K562 (cell line): ENCODE data around the gene PACSIN1. TPM values are rescaled to one million over a fixed set of nuclear protein-coding genes. Genes with fewer than 3 reads are reported as not detected.
A peak's percentile ranks its signal among the peaks of the same experiment; 100 is the strongest.

Experiments used
- ARID1B ChIP-seq: fragments of 450-650 bp; IDR thresholded peaks from 2 replicates; pipeline ENCODE4 v1.6.1; 2016; ENCODE audit warnings: antibody characterized with exemption, mild to moderate bottlenecking, inconsistent platforms
- CBFA2T3 ChIP-seq: fragments of 450-650 bp; IDR thresholded peaks from 2 replicates; pipeline ENCODE4 v1.6.1; 2017
- COPS2 ChIP-seq: fragments of 450-650 bp; conservative IDR thresholded peaks from 2 replicates; pipeline ENCODE4 v1.6.1; 2016; ENCODE audit warnings: mild to moderate bottlenecking, moderate library complexity
- EHMT2 ChIP-seq: fragments of 450-650 bp; IDR thresholded peaks from 2 replicates; pipeline ENCODE4 v1.6.1; 2018; ENCODE audit warnings: antibody characterized with exemption
- HDAC6 ChIP-seq: IDR thresholded peaks from 2 replicates; pipeline ENCODE4 v1.6.1; 2012; ENCODE audit warnings: low read depth, mild to moderate bottlenecking, control low read depth, inconsistent platforms, low read length, moderate library complexity
- JUND ChIP-seq, 2 experiments: IDR thresholded peaks; 2 replicates in 1 of 2; 3 replicates in 1 of 2; pipeline ENCODE4 v1.6.1; 2011; ENCODE audit warnings: borderline replicate concordance in 2 of 2, low read depth in 2 of 2, low read length in 2 of 2, improper control_type of control experiment in 1 of 2, missing biosample characterization in 1 of 2, missing genetic modification characterization in 1 of 2, missing genetic modification reagents in 1 of 2
- NFE2L1 ChIP-seq: fragments of 450-650 bp; IDR thresholded peaks from 2 replicates; pipeline ENCODE4 v1.6.1; 2016; ENCODE audit warnings: missing genetic modification characterization, low read depth, mild to moderate bottlenecking, missing compliant biosample characterization, moderate library complexity, borderline replicate concordance
- NR2C2 ChIP-seq, 2 experiments: fragments of 200-800 bp in 1 of 2; sonication (Bioruptor generic) in 1 of 2; sonication (generic) in 1 of 2; formaldehyde crosslinking in 1 of 2; IDR thresholded peaks; 2 replicates each; pipeline versions ENCODE4 v1.6.1 to v1.8.0; 2016 to 2022; ENCODE audit warnings: mild to moderate bottlenecking in 1 of 2, missing compliant biosample characterization in 1 of 2, missing genetic modification characterization in 1 of 2, missing genetic modification reagents in 1 of 2
- PML ChIP-seq: IDR thresholded peaks from 2 replicates; pipeline ENCODE4 v1.6.1; 2012; ENCODE audit warnings: low read length, inconsistent platforms
- POLR3G ChIP-seq: IDR thresholded peaks from 2 replicates; pipeline ENCODE4 v1.6.1; 2011; ENCODE audit not compliant: insufficient read length, insufficient replicate concordance; ENCODE audit errors: extremely low read depth
- PTTG1 ChIP-seq: fragments of 450-650 bp; IDR thresholded peaks from 2 replicates; pipeline ENCODE4 v1.6.1; 2016; ENCODE audit warnings: low read depth, mild to moderate bottlenecking, missing genetic modification characterization, missing compliant biosample characterization
- TAL1 ChIP-seq: fragments of 450-650 bp; IDR thresholded peaks from 2 replicates; pipeline ENCODE4 v1.6.1; 2016; ENCODE audit warnings: mild to moderate bottlenecking
- TCF3 ChIP-seq: sonication (generic); formaldehyde crosslinking; IDR thresholded peaks from 2 replicates; pipeline ENCODE4 v1.4.0; 2020; ENCODE audit warnings: mild to moderate bottlenecking, missing genetic modification reagents
- ZNF140 ChIP-seq: fragments of 250-450 bp; sonication (Bioruptor Pico); IDR thresholded peaks from 2 replicates; pipeline ENCODE4 v1.8.0; 2021; ENCODE audit warnings: moderate library complexity, mild to moderate bottlenecking, inconsistent platforms
- ZNF263 ChIP-seq: sonication (generic); formaldehyde crosslinking; IDR thresholded peaks from 2 replicates; pipeline ENCODE4 v1.8.0; 2022; ENCODE audit warnings: mild to moderate bottlenecking, missing genetic modification reagents, borderline replicate concordance
- ZNF766 ChIP-seq: fragments of 200-800 bp; sonication (Bioruptor generic); conservative IDR thresholded peaks from 2 replicates; pipeline ENCODE4 v1.6.1; 2016; ENCODE audit warnings: missing genetic modification characterization, missing compliant biosample characterization
- ZNF778 ChIP-seq: fragments of 450-650 bp; formaldehyde crosslinking; IDR thresholded peaks from 2 replicates; pipeline ENCODE4 v1.4.0; 2020; ENCODE audit warnings: mild to moderate bottlenecking, moderate library complexity
- polyA plus RNA-seq, 8 experiments: library from polyadenylated mRNA; depleted of rRNA in 4 of 8; stranded (reverse) in 5 of 8; unstranded in 3 of 8; fragments of >200 nt; fragmentation: Nextera tagmentation in 2 of 8; fragmentation: Illumina TruSeq in 1 of 8; extraction: Ambion mirVana in 2 of 8; extraction: Trizol in 1 of 8; gene quantifications; 2 replicates each; pipeline versions ENCODE4 v1.2.1 to v1.2.3, GENCODE V29; 2011 to 2014; ENCODE audit warnings: inconsistent platforms in 1 of 8, missing spikeins in 1 of 8
- total RNA-seq, 7 experiments: library from RNA; depleted of rRNA in 6 of 7; stranded (reverse); fragments of >200 nt in 6 of 7; fragmentation: Illumina TruSeq in 2 of 7; extraction: Trizol in 2 of 7; gene quantifications; 2 replicates each; pipeline versions ENCODE4 v1.2.1 to v1.2.3, GENCODE V29; 2011 to 2021; ENCODE audit warnings: low replicate concordance in 1 of 7
- TF ChIP-seq, protein P1 (sequence below): fragments of 250-450 bp; sonication (Bioruptor Pico); IDR thresholded peaks from 2 replicates; pipeline ENCODE4 v1.5.0; 2021; ENCODE audit warnings: mild to moderate bottlenecking, borderline replicate concordance
- TF ChIP-seq, protein P2 (sequence below): fragments of 250-450 bp; sonication (Bioruptor Pico); IDR thresholded peaks from 2 replicates; pipeline ENCODE4 v1.8.0; 2022; ENCODE audit warnings: inconsistent platforms, mild to moderate bottlenecking, moderate library complexity, borderline replicate concordance
- TF ChIP-seq, protein P3 (sequence below): fragments of 450-650 bp; IDR thresholded peaks from 2 replicates; pipeline ENCODE4 v1.6.1; 2017; ENCODE audit warnings: antibody characterized with exemption, mild to moderate bottlenecking

Gene PACSIN1
- total and polyA plus RNA-seq, 9 of the 15 experiments (the other 6 are each of a cell fraction or from before 2014, with no cell fraction given): 0.01 to 1.7 (median 0.45) TPM

DNA sequence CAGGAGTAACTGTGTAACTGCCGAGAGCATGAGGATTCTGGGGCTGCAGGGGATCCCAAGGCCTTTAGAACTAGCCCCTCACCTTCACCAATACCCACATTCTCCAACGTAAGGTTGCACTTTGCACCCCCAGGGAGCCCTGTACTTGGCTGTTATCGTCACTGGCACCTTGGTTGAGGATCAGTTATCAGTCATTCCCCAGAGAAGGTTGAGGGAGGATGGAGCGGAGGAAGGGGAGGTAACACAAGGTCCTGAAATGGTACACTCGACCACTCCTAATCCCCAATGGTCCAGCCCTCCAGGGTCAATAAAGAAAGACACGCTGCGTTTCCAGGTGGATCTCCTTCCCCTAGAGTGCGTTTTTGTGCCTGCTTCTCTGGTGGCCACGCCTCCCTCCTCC lies 91.4 kb downstream of the PACSIN1 start (continued):
- TF ChIP-seq ZNF766 (CRISPR knock-in tag) (no peak), TCF3 (CRISPR knock-in tag) (peak; percentile 89), CBFA2T3 (peak; percentile 91), PML (peak; percentile 42; the same call in 1 of the 2 replicates), POLR3G (no peak), TAL1 (peak; percentile 84), NR2C2 (CRISPR knock-in tag; IDR thresholded peaks at IDR 0.05) (no peak), NR2C2 (tag; IDR thresholded peaks at IDR 0.05) (no peak), JUND (IDR thresholded peaks at IDR 0.05; ENCODE audit: borderline replicate concordance, low read depth, low read length) (no peak; the same call in 1 of the 2 replicates), JUND (tag; IDR thresholded peaks at IDR 0.05; ENCODE audit: borderline replicate concordance, low read depth, low read length) (no peak), ZNF778 (no peak), ZNF263 (CRISPR knock-in tag) (peak; percentile 90), EHMT2 (0 out of 2 replicates have a peak, but pooled peaks have one; percentile 62), ZNF140 (CRISPR knock-in tag) (no peak), NFE2L1 (tag) (no peak), PTTG1 (no peak), ARID1B (peak; percentile 85), HDAC6 (no peak), COPS2 (no peak)
- TF ChIP-seq, protein P1, sequence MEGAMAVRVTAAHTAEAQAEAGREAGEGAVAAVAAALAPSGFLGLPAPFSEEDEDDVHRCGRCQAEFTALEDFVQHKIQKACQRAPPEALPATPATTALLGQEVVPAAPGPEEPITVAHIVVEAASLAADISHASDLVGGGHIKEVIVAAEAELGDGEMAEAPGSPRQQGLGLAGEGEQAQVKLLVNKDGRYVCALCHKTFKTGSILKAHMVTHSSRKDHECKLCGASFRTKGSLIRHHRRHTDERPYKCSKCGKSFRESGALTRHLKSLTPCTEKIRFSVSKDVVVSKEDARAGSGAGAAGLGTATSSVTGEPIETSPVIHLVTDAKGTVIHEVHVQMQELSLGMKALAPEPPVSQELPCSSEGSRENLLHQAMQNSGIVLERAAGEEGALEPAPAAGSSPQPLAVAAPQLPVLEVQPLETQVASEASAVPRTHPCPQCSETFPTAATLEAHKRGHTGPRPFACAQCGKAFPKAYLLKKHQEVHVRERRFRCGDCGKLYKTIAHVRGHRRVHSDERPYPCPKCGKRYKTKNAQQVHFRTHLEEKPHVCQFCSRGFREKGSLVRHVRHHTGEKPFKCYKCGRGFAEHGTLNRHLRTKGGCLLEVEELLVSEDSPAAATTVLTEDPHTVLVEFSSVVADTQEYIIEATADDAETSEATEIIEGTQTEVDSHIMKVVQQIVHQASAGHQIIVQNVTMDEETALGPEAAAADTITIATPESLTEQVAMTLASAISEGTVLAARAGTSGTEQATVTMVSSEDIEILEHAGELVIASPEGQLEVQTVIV: no peak
- TF ChIP-seq, protein P2, sequence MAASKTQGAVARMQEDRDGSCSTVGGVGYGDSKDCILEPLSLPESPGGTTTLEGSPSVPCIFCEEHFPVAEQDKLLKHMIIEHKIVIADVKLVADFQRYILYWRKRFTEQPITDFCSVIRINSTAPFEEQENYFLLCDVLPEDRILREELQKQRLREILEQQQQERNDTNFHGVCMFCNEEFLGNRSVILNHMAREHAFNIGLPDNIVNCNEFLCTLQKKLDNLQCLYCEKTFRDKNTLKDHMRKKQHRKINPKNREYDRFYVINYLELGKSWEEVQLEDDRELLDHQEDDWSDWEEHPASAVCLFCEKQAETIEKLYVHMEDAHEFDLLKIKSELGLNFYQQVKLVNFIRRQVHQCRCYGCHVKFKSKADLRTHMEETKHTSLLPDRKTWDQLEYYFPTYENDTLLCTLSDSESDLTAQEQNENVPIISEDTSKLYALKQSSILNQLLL (CRISPR knock-in tag): no peak
- TF ChIP-seq, protein P3, sequence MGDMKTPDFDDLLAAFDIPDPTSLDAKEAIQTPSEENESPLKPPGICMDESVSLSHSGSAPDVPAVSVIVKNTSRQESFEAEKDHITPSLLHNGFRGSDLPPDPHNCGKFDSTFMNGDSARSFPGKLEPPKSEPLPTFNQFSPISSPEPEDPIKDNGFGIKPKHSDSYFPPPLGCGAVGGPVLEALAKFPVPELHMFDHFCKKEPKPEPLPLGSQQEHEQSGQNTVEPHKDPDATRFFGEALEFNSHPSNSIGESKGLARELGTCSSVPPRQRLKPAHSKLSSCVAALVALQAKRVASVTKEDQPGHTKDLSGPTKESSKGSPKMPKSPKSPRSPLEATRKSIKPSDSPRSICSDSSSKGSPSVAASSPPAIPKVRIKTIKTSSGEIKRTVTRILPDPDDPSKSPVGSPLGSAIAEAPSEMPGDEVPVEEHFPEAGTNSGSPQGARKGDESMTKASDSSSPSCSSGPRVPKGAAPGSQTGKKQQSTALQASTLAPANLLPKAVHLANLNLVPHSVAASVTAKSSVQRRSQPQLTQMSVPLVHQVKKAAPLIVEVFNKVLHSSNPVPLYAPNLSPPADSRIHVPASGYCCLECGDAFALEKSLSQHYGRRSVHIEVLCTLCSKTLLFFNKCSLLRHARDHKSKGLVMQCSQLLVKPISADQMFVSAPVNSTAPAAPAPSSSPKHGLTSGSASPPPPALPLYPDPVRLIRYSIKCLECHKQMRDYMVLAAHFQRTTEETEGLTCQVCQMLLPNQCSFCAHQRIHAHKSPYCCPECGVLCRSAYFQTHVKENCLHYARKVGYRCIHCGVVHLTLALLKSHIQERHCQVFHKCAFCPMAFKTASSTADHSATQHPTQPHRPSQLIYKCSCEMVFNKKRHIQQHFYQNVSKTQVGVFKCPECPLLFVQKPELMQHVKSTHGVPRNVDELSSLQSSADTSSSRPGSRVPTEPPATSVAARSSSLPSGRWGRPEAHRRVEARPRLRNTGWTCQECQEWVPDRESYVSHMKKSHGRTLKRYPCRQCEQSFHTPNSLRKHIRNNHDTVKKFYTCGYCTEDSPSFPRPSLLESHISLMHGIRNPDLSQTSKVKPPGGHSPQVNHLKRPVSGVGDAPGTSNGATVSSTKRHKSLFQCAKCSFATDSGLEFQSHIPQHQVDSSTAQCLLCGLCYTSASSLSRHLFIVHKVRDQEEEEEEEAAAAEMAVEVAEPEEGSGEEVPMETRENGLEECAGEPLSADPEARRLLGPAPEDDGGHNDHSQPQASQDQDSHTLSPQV: 0 out of 2 replicates have a peak, but pooled peaks have one; percentile 12
